ENCODE results near the gene TNFRSF8.

Gene TNFRSF8

DNA sequence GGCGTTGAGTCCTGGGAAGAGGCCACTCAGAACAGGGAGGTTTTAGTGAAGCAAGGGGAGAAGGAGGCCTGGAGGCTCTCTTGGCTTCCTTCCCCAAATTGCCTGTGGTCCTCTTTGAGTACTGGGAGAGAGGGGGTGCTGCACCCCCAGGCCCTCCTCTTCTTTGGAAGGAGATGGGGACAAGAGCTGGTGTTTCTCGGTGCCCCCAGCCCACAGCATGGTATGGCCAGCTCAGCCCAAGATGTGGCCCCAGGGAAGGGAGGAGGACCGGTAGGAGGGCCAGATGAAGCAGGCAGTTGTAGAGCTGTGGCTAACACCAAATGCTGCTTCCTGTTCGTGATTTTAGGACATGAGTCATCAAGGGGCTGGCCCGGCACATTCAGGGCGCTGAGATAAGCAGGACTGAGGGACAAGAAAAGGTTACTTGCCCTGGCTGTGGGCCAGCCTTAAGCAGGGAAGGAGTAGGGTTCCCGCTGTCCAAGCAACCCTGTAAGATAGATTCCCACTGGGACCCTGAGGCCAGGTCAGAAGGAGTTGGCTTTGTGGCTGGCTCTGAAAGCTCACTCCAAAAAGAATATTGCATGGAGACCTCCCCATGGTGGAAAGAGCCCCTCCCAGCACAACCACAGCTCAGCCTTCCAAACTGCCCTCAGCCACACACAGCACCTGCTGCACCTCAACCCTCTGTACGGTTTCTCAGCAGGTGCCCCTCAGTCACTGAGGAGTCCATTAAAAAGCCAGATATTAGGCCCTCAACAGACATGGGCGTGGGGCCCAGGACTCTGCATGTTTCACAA is 98.8 kb downstream of the TNFRSF8 start:
- no peak for FAIRE-seq

DNA sequence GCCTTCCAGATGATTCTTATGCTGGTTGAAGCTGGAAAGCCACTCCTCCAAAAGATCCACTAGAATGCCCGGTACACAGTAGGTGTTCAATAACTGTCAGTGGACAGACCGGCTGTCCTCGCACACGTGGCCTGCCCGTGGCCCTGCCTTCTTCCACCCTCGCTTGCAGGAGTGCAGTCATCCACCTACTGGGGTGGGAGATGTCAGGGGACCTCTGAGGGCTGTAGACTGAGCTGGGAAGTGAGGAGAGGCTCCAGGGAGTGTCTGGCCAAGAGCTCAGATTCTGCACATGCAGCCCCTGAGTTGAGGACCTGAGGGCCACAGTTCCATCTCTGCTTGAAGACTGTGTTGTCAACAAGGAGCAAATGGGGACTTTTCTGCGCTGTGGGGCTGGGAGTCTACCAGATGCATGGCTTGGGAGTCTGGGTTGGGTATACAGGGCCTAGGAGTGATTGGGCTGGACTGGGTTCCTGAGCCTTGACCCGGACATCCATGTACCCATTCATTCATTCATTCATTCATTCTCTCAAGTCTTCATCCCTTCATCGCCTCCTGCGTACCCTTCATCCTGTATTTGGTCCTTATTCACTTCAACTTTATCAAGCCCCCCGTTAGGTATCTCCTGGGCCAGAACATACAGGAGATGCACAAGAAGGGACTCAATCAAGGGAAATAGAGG is 99.5 kb downstream of the TNFRSF8 start:
- FAIRE-seq, result no peak

DNA sequence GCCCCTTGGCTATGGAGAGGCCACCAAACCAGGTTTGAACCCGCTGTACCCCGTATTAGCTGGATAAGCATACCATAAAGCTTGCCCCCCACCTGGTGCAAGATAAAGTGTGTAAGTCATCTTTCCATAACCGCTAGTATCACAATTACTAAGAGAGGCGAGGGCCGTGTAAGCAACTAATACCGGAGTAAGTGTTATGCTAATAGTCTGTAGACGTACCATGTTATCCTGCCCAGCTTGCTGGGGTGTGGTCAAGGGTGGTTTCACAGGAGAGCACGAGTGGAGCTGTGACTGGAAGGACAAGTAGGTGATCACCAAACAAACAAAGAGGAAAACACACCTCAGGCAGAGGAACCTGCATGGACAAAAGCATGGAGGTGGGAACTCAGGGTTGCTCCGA is 100.1 kb downstream of the TNFRSF8 start:
- FAIRE-seq, result no peak

DNA sequence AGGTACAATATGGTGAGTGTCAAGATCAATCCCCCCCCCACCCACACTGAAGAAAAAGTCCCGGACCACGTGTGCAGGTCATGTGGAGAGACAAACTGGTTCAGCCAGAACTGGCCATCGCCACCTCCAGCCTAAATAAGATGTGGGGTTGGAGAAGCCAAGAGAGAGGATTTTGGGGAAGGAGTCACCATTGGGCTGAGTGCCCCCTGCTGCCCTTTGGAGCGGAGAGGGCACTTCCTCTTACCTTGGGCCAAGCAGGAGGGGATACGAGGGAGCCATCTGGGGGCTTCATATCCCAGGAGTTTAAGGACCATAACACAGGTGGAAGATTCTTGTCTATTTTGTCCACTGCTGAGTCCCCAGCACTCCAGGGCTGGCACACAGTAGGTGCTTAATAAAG is 101.1 kb downstream of the TNFRSF8 start:
- FAIRE-seq, result no peak

DNA sequence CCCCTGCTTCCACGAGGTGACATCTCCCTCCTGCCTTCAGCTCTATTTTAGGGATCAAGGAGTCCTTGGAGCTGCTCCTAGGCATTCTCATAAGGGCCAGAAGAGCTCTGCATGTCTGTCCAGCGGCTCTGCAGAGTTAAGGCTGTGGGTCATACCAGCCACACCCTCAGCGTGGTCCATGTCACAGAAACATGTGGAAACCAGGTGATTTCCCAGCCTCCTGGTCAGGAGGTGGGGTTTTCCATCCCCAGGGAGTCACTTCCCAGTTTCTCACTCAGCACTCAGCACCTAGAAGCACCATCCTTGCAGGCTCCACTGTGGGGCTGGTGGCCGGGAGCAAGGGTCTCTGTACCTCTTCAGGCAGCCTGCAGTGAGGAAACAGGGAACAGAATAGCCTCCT is 102.2 kb downstream of the TNFRSF8 start:
- no peak for FAIRE-seq

DNA sequence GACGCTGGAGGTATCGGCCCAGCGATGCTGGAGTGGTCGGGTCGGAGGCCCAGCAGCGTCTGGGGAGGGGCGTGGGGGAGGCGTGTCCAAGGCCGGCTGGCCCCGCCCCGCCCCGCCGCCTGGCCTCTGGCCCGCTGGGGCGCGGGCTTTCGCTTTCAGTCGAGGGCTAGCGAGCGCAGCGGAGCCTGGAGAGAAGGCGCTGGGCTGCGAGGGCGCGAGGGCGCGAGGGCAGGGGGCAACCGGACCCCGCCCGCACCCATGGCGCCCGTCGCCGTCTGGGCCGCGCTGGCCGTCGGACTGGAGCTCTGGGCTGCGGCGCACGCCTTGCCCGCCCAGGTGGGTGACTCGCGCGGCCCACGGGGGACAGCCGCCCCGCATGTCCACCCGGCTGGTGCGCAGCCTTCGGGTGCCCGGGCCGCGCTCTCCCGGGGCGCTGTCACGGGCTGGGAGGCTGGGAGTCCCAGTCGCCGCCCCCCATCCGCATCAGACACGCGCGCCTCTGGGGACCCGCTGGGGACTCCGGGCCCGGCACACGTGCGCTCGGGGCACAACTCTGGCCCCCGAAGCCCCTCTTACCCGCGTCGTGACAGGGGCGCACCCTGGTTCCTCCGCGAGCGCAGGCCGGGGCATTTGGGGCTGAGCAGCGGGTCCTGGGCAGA is 103.9 kb downstream of the TNFRSF8 start, which contains the start of gene TNFRSF1B:
Gene TNFRSF1B (plus strand): TSS at position 158 of the 659 bp plus-strand sequence. CDS start 101 bp downstream, at position 259.
- FAIRE-seq, result no peak

DNA sequence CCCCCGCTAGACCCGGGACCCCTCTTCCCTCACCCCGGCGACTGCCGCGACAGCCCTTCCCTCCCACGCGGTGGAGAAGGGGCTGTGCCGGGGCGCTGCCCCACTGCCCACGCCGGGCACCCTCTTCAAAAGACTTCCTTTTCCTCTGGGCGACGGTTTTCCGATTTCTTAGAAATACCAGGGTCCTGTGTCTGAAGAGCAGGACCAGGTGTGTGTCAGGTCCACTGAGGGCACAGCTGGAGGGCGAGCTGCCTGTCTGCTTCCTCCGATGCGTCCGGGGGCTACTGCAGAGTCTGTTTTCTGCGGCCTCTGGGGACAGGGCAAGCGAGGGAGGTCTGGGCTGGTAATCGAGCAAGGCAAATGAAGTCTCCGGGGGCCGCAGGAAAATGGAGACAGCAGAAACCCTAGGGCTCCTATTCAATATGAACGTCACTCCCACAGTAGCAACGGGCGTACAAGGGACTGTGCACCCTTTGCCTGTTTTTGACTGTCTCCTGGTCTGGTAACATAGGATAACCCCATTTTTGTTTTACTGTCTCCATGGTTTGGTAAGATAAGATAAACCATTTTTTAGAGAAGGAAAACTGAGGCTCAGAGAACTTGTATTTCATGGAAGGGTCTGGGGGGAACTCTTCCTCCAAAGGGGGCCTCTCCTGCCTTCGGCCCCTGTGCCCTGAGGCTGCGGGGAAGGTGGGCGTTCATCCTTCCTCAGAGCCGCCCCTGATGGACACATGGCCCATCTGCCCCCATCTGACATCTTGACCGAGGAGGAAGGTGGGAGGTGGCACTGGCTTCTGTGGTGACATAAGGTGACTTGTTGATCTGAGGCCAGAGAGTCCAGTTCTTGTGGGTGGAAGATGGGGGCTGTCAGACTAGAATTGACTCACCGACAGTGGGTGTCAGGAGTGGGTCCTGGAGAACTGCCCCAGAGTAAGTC is 104.7 kb downstream of the TNFRSF8 start:
- FAIRE-seq, result no peak

DNA sequence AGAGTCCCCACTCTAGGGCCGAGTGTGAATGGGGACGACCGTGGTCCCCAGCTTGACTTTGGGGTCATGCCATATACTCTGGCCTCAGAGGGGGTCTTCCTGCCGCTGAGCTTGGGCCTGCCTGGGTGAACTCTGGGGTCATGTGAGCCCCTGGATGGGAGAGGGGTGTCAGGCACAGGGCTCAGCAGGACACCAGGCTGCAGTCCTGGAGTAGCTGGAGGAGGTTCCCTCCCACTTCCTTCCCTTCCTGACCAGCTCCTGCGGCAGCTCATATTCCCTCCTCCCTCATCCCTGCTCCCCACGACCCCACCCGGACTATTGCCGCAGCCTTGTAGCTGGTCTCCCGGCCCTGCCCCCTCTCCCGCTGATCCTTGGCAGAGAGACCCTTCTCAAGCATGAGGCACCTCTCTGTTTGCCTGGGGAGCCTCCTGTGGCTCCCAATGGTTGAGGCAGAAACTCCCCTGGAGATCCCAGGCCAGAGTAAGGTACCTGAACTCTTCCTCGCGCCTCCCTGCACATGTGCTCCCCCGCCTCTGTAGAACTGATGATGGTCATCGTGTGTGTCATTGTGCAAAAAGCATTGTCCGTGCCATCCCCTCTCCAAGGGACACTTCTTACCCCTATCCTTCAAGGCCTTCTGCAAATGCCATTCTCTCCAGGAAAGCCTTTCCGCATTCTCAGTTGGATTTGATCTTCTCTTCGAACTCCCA is 105.5 kb downstream of the TNFRSF8 start:
- FAIRE-seq, result no peak

DNA sequence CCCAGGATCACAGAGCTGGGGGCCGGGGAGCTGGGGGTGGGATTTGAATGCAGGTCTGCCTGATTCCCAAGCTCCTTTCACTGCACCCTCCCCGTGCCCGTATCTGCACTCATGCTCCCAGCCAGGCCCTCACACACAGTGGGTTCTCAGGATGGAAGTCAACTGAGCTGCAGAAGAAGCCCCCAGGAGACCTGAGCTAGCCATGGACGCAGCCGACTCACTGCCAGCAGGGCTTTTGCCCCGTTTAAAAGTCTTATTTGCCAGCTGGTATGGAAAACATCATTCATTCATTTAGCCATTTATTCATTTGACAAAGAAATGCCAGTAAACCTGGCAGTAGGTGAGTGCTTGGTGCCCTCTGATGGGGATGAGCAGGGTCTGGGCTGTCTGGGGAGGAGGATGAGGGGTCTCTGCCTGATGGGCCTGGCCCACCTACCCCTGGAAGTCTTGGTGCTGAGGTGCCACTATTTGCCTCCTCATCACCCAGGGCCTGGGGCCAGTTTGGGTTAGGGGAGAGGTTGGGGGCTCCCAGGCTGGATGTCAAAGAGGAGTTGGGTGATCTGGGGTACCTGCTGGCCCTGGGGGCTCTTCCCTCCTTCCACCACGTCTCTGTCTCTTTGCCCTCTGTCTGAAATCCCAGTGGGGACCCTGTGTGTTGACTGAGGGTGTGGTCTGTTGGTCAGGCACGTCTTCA is 106.5 kb downstream of the TNFRSF8 start:
- no peak for FAIRE-seq

DNA sequence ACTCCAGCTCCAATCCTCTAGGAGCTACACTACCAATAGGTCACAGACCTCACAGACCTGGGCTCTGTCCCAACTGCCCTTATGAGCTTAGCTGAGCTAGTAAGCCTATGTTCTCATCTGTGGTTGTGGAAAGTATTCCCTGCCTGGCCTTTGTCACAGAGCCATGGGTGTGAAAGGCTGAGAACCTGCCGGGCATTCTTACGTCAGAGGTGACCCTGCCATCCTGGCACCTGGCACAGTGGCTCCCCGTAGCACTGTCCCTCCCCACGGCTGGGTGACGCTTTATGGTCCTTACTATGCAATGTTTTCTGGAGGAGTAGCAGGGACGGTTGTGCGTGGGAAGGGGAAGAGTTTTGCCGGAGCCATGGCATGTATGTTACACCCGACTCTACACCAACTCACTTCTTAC is 107.2 kb downstream of the TNFRSF8 start:
- no peak for FAIRE-seq

DNA sequence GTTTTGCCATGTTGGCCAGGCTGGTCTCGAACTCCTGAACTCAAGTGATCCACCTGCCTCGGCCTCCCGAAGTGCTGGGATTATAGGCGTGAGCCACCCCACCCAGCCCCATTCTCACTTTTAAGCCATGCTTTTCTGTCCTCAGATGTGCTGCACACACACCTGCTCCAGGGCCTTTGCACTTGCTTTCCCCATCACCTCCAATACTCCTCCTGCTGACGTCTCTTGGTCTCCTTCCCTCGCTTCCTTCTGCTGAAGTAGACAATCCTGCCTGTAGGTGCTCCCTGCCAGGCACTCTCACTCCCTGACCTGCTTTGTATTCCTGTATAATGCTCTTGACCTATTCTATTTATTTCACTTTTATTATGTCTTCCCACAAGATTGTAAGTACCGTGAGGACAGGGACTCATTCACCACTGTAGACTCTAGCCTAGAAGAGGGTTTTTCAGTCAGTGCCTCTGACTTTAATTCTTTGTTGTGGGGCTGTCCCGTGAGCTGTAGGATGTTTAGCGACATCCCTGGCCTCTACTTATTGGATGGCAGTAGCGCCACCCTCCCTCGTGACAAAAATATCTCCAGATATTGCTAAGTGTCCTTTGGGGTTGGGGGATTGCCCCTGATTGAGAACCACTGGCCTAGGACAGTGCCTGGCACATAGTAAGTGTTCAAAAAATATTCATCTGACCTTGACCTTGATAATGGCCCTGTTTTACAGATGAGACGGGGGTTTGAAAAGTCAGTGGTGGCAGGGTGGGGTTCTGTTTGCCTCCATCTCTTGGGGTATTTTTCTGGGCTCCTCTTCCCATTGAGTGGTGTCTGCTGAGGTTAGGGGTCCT is 108.3 kb downstream of the TNFRSF8 start:
- no peak for FAIRE-seq

DNA sequence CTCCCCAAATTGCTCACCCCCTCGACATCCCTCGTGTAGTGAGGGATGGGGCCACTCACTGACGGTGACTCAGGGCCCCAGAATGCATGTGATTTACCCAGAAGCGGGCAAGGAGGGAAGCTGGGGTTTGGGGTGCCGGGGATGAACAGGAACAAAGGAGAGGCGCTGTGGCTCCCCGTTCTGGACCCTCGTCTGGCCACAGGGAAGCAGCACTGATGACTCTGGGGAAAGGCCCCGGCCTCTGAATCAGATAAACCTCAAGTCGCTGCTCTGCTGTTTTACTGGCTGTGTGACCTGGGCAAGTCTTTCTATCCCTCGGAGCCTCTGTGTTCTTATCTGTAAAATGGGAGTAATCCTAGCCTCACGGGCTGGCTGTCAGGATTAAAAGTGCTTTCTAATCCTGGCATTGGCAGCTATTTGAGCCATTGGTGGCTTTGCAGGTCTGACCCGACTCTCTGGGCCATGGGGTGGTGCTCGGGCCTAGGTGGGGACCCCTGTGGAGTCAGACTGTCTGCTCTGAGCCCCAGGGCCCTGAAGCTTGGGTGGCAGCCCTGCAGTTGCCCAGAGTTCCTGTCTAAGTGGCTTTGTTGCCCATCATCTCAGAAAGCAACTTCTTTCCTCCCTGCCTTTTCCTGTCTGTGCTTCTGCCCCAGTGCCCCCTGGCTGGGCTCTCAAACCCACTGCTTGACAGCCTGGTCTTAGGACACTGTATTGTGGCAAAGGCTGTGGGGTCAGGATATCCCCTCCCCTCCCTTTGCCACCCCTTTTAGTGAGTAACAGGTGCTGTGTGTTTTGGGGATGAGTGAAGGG is 109.1 kb downstream of the TNFRSF8 start:
- FAIRE-seq, result no peak

DNA sequence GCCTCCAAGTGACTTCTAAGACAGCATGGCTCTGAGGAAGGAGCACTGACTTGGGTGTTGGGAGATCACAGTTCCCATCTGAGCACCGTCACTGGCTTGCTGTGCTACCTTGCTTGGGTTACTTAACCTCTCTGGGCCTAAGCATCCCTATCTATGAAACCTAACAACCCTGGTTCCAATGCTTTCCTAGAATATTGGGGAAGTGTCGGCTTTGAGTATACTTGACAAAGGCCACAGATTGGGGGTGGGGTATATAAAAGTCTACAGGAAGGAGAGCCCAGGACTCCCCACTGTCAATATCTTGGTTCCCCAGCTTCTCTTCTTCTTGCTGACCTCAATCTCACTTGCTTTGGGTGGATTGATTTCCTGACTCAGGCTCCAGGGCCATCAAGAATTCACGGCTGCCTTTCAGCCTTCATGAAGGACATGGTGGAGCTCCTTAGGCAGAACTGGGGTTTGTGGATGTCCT is 110.0 kb downstream of the TNFRSF8 start:
- FAIRE-seq, result no peak

DNA sequence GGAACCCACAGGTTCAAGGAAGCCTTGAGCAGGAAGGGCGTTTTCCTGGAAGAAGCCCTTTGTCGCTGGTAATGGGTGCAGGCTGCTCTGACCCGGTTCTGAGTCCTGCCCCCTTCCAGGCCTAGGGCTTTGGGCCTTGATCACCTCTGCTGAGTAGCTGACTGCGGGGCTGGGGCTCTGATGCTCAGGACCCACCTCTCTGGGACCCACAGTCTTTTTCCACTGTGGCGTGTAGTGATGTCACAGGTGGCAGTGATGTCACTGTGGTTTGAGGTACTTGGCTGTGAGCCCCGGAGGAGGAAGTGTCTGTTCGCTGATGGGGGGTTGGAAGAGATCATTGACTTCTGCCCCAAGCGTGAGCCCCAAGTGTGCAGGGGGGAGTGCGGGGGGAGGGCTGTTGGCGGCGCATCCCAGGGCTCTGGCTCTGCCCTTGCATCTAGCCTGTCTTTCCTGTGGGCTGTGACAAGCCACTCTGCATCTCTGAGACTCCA is 110.6 kb downstream of the TNFRSF8 start:
- no peak for FAIRE-seq

DNA sequence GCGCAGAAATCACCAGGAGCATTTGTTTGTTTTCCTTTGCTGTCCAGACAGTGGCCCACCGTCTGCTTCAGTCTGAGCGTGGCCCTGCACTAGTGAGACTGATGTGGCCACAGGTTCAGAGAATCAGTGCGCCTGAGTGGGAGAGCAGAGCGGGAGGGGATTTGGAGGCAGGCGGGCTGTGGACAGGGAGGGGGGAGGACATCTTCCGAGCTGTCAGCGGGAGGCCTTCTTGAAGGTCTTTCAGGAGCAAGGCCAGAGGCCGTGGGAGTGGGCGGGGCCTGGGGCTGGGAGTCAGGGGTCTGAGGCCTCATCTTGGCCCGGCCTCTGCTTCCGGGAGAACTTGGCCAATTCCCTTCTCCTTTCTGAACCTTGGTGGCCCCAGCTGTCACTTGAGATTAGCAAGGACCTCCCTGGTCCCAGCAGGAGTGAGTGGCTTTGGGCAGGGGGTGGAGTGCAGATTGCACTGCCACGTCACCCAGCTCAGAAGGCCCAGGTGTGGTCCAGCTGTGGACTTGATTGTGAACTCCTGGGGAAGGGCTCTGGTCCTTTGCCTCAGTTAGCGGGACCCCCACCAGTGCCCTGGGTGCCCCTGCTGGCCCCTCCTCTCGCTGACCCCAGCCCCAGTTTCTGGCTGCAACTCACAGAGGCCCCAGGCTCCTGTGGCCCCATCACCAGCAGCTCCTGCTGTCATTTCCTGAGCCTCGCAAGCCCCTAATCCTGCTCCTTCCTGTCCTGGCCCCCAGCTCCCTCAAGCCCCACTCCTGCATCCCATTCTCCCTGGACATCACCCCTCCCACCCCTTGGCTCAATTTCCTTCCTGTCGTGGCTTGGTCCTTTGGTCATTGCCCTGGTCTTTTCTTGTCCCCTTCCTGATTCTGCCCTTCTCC is 112.1 kb downstream of the TNFRSF8 start:
- FAIRE-seq, result no peak

DNA sequence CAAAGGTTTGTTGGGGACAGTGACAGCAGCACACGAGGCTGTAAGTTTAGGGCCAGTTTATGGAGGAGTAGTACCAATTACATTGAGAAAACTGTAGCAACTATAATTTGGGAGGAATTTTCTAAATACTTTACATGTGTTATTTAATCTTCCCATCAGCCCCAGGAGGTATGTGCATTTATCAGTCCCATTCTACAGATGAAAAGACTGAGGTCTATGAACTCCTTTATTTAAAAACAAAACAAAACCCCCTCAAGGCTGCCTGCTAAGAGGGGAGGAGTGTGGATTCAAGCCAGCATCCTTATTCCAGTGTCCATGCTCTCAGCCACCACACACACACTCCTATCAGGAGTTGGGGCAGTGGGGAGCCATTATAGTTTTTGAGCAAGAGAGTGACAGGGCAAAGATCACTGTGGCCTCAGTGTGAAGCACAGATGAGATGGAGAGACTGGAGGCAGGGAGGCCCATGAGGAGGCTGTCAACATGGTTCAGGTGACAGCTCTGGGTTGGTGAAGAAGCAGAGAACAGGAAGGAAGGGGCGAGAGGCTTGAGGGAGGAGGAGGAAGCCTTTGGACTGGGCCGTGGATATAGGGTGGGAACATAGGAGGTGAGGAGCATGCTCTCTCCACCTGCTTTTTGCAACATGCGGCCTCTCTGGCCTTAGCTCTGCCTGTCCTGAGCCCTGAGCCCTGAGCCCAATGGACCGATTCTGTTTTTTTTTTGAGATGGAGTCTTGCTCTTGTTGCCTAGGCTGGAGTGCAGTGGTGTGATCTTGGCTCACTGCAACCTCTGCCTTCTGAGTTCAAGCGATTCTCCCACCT is 113.4 kb downstream of the TNFRSF8 start:
- FAIRE-seq, result no peak

Data from colon (tissue), 2 donors.